HG02623 (cell line): ENCODE data around the gene SLC19A1.

Source experiments
- ATAC-seq: cut with Tn5 transposase; IDR thresholded peaks from one replicate; pipeline ENCODE4 v1.9.1; 2021; ENCODE audit warnings: moderate library complexity; ENCODE audit not compliant: unreplicated experiment

The SLC19A1 gene

DNA sequence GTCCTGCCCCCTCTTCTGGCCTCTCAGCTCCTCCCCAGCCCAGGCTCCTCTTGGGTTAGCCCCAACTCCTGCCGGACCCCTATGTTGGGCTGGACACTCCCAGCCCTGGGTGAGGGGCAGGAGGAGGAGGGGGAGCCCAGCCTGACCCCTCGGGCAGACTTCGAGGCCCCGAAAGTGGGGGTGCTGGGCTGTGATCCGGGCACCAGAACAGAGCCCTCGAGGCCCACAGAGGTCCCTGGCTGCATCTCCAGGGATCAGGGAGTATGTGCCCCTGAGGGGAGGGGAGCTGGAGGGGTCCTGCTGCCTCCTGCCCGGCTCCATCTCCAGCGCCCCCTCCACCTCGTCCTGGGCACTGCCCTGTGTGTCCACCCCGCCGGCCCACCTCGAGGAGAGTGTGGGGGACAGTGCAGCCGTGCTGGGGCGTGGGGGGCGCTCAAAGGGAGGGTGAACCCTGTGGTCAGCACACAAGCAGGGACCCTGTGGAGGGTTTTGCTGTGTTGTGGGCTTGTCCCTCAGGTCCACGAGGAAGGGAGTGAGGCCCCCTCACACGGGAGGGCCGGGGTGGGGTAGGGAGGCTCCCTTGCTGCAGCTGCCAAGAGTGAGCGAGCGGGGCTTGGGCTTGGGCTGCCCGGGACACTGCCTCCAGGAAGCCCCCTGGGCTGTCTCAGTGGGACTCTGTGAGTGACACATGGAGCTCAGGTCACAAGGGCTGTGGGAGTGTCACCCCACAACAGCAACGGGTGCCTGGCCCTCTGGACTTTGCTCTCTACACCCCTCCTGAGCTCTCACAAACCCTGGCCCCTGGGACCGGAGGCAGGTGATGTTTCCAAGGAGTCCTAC lies 82.8 kb downstream of the SLC19A1 start:
- no peak for ATAC-seq

DNA sequence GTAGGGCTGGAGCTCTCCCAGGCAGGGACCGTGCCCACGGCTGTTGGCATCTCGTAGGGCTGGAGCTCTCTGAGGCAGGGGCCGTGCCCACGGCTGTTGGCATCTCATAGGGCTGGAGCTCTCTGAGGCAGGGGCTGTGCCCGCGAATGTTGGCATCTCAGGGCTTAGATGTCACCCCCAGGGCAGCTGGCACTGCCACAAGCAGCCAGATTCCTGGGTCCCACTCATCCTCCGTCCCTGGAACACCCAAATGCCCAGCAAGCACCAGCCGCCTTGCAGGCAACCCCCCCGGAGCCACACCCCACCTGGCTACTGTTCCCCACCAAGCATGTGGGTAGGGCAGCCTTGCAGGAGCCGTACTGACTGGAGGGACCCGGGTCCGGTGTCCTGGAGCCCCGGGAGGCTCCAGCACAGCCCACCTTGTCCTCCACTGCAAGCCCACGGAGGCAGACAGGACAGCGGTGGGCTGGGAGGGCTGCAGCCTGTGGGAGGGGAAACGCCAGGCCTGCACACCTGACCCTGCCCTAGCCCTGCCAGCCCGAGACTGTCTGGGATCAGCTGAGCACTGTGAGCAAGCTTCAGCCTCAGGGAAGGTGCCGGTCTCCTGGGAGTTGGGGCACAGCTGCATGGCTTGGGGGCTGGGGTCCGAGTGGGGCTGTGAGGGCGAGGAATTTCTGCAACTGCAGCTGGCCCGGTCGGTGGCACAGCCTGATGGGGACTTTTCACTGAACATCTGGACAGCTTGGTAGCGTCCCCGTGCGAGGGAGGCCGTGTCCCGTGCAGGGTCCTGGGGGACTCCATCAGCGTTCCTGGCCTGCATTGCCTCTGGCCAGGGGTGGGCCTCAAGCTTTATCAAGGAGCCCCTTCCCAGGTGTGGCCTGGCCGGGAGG lies 83.7 kb downstream of the SLC19A1 start:
- ATAC-seq = no peak

DNA sequence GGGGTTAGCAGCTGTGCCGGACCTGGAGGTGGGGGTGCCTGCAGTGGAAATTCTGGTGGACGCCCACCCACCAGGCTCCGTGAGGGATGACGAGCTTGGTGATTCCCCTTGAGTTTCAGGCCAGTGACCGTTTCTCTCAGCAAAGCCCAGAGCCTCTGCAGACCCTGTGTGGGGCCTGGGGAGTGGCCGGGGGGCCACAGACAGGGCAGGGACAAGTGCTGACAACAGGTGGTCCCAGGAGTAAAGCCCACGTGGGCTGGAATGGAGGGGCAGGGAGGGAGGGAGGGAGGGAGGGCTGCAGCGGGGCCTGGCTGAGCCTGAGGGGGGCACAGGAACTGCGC lies 84.4 kb downstream of the SLC19A1 start:
- no peak for ATAC-seq

DNA sequence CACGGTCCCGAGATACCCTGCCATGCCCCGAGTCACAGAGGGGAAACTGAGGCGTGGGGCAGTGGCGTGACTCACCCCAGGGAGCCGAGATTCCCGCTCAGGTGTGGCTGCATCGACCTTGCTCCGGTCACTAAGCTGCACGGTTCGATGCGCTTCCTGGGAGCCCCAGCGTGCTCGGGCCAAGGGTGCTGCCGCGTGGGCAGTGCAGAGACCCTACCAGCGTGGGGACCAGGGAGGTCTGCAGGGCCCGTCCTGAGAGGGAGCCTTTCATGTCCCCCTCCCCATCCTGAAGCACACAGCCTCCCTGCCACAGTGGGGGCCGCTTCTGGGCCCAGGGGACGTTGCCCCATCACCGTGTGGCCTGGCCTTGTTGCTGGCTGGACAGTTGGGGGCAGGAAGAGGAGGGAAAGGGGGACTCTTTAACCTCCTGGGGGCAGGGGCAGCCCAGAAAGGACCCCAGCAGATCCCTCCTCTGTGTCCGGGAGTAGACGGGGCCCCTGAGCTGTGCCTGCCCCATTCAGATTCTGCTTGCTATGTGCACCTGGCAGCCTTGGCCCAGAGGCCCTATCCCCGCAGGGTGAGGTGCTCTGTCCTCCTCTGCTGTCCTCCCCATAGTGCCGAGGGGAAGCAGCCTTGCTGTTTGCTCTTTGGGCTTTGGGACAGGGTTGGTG lies 84.9 kb downstream of the SLC19A1 start:
- no peak for ATAC-seq

DNA sequence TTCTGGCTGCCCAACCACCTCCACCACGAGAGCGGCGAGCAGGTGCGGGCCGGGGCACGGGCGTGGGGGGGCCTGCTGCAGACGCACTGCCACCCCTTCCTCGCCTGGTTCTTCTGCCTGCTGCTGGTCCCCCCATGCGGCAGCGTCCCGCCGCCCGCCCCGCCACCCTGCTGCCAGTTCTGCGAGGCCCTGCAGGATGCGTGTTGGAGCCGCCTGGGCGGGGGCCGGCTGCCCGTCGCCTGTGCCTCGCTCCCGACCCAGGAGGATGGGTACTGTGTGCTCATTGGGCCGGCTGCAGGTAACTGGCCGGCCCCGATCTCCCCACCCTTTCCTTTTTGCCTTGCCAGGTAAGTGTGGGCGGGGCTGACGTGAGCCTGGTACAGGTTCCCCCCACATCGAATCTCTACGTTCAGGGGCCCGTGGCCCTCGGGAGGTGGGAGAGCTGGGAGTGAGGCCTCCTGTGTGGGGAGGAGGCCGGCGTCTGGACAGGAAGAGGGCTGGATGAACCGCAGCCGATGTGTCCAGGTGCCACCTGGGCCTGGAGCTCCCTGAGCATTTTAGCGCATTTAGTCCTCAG lies 85.6 kb downstream of the SLC19A1 start:
- ATAC-seq = no peak

DNA sequence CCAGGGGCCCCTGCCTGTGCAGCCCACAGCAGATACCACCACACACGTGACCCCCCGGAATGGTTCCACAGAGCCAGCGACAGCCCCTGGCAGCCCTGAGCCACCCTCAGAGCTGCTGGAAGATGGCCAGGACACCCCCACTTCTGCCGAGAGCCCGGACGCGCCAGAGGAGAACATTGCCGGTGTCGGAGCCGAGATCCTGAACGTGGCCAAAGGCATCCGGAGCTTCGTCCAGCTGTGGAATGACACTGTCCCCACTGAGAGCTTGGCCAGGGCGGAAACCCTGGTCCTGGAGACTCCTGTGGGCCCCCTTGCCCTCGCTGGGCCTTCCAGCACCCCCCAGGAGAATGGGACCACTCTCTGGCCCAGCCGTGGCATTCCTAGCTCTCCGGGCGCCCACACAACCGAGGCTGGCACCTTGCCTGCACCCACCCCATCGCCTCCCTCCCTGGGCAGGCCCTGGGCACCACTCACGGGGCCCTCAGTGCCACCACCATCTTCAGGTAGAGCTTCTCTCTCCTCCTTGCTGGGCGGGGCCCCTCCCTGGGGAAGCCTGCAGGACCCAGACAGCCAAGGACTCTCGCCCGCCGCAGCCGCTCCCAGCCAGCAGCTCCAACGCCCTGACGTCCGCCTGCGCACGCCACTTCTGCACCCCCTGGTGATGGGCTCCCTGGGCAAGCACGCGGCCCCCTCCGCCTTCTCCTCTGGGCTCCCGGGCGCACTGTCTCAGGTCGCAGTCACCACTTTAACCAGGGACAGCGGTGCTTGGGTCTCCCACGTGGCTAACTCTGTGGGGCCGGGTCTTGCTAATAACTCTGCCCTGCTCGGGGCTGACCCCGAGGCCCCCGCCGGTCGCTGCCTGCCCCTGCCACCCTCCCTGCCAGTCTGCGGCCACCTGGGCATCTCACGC lies 86.3 kb downstream of the SLC19A1 start:
- ATAC-seq = no peak

DNA sequence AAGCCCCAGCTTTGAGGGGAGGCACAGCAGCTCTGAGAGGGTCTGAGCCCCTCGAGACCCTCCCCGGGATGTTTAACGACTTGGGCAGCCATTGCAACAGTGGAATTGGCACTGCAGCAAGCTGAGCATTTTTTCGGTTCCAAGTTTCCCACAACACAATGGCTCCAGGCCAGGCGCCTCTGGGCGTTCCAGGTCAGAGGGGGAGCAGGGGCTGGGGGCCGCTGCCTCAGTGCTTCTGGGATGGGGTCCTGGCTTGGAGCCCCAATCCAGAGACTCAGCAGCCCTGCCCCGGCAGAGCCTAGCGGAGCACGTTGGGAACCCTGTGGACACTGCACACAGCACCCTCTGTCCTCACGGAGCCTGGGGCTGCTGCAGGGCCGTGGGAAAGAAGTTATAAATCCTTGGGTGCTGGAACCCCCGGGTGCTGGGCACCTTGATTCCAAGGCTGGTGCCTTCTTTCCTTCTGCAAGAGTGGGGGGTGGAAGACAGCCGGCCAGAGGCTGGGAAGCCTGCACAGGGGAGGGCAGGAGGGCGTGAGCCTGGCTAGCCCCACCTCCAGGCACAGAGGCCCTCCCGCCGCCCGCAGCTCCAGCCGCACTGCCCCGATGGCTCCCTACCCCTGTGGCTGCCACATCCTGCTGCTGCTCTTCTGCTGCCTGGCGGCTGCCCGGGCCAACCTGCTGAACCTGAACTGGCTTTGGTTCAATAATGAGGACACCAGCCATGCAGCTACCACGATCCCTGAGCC lies 87.1 kb downstream of the SLC19A1 start:
- no peak for ATAC-seq

DNA sequence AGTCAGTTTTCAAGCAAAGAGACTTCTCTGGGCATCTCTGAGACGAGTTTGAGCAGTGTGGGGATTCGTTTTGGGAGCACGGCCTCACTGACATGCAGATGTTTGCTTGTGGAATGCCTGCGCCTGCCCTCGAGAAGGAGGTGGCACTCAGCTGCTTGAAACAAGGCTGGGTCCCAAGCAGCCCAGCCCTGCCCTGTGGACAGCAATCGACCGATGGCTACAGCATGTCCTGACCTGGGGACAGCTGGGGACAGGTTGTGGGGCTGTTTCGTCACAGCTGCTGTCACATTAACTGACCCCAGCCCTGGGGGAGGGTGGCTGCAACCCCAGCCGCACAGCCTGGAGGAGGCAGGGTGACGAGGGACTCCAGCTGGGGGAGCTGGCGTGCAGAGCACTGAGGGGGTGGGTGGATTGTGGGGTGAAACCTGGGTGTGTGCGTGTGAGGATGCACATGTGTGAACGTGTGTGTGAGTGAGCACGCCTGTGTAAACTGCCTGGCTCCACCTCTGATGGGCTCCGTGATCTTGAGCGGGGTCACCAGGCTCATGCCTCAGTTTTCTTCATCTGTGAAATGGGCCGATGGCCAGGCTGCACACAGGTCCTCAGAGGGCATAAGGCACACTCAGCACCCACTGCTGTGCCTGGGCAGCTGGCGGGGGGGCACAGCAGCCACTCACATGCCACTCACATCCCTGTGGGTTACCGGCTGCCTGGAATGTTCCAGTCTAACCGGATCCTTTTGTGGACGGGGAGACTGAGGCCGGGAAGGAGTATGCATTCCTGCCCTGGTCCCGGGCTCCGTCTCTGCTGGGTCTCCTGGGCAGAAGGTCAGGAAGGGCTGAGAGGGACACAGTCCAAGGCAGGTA lies 87.9 kb downstream of the SLC19A1 start:
- ATAC-seq = no peak

DNA sequence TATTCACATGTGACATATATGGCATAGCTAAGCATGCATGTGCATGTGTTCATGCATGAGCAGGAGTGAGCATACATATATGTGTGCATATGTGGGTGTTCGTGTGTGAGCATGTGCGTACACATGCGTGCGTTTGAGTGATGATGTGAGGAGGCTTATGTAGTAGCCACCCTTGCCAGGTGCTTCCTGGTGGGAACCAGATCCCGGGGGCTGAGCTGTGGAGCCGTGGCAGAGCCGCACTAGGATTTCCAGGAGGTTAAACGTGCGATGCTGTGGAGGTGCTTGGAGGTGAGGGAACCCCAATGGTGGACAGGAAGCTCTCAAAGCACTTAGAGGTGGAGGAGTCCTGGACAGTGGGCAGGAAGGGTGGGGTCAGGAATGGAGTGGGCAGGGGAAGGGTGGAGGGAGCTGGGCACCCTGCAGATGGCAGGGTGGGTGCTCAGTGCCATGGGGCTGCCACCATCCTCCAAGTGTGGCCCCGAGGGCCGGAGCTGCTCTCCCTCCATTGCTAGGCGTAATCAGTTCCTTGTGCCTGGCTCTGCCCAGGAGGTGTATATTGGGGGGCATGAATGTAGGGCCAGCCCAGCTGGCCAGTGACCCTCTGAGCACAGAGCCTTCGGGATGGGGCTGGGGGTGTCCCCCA lies 88.8 kb downstream of the SLC19A1 start:
- ATAC-seq = no peak

DNA sequence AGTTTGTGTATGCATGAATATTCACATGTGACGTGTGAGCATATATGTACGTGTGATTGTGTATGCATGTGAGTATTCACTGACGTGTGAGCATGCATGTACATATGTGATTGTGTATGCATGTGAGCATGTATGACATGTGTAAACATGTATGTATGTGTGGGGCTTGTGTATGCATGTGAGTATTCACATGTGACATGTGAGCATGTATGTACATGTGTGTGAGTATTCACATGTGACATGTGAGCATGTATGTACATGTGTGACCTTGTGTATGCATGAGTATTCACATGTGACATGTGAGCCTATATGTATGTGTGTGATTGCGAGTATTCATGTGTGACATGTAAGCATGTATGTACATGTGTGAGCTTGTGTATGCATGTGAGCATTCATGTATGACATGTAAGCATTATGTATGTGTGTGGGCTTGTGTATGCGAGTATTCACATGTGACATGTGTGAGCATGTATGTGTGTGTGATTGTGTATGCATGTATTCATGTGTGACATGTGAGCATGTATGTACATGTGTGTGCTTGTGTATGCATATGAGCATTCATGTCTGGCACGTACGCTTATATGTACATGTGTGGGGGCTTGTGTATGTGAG lies 89.4 kb downstream of the SLC19A1 start:
- ATAC-seq = no peak

DNA sequence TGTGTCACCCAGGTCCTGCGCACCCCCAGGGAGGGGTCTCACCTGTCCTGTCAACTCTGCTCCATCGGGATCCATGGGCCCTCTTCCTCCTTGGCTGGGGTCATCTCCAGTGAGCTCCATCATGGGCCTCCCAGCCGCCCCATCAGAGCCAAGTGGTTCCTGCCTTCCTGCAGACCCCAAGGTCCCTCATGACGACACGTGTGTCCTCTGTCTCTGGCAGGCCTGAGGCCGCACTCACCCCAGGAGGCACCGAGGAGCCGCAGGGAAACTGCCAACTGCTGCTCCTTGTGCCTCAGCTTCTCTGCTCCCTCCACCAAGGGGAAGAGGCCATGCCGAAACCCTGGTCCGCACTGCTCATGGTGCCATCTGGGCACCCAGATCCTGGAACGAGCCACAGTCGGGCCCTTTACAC lies 90.5 kb downstream of the SLC19A1 start:
- no peak for ATAC-seq

DNA sequence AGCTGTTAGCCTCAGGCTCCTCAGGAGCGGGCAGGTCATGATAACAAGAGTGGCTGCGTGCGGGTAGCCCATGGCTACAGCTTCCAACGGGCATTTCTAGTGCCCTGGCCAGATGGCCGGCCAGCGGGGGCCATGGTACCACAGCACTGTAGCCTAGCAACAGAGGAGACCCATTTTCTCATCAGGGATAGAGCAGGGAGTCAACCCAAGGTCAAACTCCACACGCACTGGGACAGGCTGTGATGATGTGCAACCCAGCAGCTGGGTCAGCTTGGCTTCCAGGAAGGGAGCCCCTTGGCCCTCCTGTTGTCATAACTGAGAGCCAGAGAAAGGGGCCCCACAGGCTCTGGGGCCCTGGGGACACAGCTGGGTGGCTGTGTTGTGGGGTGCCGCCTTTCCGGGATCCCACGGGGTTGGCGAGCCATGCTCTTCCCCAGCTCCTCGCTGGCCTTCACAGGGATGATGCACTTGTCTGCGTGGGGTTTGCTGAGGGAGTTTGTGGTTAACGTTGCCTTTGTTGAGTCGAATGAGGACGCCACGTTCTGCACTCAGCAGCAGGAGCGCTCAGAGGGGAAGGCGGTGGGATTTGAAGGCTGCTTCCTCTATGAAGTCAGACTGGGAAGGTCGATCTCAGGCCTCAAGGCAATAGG lies 91.0 kb downstream of the SLC19A1 start:
- ATAC-seq = no peak

DNA sequence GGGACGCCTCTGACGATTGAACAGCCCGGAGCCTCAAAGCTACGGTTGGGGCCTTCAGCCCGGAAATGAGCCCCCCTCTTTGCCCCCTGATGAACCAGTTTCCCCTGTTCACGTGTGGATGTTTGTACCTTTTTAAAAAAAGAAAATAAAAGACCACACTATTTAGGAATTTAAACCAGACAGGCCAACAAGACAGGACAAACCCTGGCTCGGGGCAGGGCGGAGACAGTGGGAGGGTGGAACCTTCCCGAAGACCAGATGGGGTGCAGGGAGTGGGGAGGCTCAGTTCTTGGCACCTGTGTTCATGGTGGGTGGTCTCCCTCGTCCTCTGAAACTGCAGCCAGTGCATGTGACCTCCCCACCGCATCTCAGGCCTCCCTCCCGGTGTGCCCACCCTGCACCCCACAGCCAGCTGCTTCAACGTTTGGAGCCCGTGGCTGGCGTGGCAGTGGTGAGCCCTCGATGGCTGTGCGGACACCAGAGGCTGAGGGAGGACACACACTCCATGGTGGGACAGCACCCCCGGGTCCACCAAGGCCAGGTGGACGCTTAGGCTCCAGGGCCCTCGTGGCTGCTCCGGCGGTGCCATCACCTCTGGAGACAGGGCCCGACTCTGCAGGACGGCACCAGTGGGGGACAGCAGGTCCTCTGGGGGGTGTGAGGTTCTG lies 91.7 kb downstream of the SLC19A1 start:
- ATAC-seq = no peak

DNA sequence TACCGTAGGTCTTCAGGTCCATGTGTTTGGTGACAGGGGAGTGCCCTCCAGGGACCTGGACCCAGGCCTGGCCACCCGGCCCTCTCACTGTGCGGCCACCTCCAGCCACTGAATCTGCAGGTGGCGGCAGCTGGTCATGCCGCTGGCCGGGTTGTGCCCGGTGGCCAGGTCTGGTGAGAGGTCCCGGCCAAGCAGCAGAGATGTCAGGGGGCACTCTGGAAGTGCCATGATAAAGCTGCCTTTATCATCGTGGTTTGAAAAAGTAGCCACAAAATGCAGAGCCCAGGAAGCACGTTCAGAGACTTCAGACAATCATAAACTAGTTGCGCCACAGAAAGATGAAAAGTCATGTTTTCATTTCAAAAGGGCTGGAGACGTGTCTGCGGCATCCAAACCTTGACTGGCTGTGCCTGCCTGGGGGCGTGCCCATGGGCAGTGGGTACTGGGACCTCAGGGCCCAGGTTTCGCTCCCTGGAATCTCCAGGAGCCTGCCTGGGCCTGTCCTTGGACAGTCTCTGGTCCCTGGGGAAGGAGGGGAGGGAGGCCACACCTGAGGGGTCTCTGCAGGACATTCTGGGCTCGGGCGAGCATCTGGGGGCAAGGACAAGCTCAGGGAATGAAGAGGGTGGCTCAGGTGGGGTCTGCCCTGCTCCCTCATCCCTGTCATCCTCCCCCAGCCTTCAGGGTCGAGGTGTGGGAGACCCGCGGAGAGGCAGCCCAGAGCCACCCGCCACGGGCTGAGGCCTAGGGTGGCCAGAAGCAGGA lies 92.4 kb downstream of the SLC19A1 start:
- ATAC-seq = no peak

DNA sequence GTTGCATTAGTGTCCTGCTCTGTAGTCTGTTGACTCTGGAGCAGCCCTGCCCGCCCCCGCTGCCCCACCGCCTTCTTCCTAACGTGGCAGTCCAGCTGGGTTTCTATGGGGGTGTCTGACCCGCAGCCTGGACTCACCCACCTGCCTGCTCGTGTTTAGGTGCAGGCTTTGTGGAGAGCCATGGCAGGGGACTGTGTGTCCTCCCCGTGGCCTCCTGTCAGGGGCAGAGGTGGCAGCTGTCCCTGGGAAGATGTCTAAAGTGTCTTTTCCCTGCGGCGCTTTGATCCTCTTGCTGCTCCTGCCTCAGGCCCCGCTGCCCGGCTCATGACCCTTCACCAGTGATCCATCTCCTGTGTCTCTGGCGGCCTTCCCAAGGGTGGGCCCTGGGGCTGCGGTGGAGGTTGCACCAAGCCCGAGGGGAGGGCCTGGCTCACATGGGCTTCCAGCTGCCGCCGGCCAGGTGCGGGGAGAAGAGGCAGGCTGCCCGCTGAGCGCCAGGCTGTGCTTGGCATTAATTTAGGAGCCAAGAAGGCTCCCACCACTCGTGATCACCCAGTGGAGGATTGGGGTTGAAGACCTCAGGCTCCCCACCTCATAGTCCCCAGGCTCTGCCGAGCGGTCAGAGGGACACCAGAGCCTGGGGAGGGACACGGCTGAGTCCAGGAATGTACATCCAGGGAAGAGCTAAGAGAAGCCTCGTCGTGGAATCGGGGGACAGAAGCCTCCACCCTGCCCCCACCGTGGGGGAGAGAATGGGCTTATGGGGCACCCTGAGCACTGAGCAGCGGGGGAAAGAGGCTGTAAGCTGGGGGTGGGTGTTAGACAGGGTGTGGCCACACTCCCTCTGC lies 93.2 kb downstream of the SLC19A1 start:
- no peak for ATAC-seq
